Measurements from ENCODE around the gene FAM161A.

DNA sequence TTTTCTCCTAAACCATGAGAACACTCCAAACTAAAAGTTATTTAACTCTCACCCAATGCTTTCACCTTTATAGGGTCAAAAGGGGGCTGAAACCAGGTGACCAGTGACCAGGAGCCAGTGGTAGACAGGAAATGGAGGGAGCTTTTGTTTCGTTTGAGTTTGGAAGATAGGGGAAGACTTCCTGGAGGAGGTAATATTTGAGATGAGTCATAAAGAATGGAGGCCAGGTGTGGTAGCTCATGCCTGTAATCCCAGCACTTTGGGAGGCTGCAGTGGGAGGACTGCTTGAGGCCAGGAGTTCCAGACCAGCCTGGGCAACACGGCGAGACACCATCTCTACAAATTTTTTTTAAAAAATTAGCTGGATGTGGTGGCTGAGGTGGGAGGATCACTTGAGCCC lies 8.5 kb downstream of the FAM161A start:
- TF ChIP-seq, protein P1, sequence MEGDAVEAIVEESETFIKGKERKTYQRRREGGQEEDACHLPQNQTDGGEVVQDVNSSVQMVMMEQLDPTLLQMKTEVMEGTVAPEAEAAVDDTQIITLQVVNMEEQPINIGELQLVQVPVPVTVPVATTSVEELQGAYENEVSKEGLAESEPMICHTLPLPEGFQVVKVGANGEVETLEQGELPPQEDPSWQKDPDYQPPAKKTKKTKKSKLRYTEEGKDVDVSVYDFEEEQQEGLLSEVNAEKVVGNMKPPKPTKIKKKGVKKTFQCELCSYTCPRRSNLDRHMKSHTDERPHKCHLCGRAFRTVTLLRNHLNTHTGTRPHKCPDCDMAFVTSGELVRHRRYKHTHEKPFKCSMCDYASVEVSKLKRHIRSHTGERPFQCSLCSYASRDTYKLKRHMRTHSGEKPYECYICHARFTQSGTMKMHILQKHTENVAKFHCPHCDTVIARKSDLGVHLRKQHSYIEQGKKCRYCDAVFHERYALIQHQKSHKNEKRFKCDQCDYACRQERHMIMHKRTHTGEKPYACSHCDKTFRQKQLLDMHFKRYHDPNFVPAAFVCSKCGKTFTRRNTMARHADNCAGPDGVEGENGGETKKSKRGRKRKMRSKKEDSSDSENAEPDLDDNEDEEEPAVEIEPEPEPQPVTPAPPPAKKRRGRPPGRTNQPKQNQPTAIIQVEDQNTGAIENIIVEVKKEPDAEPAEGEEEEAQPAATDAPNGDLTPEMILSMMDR (IDR thresholded peaks at IDR 0.05 in 4 of 5, conservative IDR thresholded peaks at IDR 0.05 in 1 of 5): no peak
- TF ChIP-seq POLR2A (IDR thresholded peaks at IDR 0.05): no peak
